ENCODE data around the gene NUP188. TPM values are rescaled to one million over a fixed set of nuclear protein-coding genes. Genes with fewer than 3 reads are reported as not detected.
A peak's percentile ranks its signal among the peaks of the same experiment; 100 is the strongest.

NUP188 gene
- total RNA-seq, 1 experiment from 2014 or later = 80.9 TPM

DNA sequence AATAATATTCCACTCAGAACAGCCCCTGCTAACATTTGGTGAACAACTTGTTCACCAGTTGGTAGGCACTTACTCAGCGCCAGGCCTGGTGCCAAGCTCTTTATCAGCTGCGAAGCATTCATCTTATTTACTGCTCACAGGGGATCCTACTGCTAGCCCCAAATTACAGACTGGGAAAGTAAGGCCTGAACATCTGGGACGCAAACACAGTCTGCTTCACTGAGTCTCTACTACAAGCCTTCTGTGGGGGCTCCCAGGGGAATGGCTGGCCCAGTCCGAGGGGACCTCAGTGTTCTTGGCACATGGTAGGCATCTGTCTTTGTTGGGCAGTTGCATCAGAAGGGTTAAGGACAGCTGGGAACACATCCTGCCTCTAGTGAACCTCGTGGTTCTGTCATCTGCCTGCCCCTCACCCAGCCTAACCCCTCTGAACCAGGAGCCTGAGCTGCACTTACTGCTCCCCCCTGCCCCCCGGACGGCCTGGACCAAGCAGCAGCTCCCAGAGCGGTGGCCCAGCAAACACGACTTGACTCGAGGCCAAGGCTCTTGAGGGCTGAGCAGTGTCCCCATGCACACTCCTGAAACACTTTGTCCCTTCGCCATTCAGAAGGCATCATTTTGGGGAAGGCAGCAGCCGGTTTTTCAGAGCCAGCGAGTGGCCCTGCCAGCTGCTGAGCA, 27.0 kb upstream of the NUP188 start, which contains the start of gene PHYHD1:
TSS of gene PHYHD1 (plus strand) at position 602 of the 678 bp plus-strand sequence. CDS start 1,342 bp downstream, outside the sequence.
- peaks cover 6% of the 10 kb centered on the region for H3K4me1 Mint-ChIP-seq (ENCODE audit: low read depth, unreplicated experiment)

GRCh38 chr9:128921881-128922763, 25.4 kb upstream of the NUP188 start:
- H3K9me3 Mint-ChIP-seq (ENCODE audit: unreplicated experiment) = no peaks in the 10 kb centered on the region
- H3K27me3 Mint-ChIP-seq (ENCODE audit: insufficient read depth, unreplicated experiment) = no peaks in the 10 kb centered on the region
- H3K4me3 Mint-ChIP-seq (ENCODE audit: unreplicated experiment) = peak overlapping the region; percentile 57
- TF ChIP-seq, protein P1, sequence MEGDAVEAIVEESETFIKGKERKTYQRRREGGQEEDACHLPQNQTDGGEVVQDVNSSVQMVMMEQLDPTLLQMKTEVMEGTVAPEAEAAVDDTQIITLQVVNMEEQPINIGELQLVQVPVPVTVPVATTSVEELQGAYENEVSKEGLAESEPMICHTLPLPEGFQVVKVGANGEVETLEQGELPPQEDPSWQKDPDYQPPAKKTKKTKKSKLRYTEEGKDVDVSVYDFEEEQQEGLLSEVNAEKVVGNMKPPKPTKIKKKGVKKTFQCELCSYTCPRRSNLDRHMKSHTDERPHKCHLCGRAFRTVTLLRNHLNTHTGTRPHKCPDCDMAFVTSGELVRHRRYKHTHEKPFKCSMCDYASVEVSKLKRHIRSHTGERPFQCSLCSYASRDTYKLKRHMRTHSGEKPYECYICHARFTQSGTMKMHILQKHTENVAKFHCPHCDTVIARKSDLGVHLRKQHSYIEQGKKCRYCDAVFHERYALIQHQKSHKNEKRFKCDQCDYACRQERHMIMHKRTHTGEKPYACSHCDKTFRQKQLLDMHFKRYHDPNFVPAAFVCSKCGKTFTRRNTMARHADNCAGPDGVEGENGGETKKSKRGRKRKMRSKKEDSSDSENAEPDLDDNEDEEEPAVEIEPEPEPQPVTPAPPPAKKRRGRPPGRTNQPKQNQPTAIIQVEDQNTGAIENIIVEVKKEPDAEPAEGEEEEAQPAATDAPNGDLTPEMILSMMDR (IDR thresholded peaks at IDR 0.05; ENCODE audit: insufficient read depth in 1 of 2, low read depth in 1 of 2, low read length in 1 of 2, severe bottlenecking in 1 of 2, unreplicated experiment in 1 of 2) = no peak
- no peaks in the 10 kb centered on the region for H3K27me3 ChIP-seq (replicated peaks; ENCODE audit: control insufficient read depth, insufficient read depth, low read length)
- intact Hi-C loops (cut with micrococcal nuclease; ENCODE audit: unreplicated experiment) = no loop called here
- CTCF ChIA-PET = interaction anchor here (1.1 kb wide), 1 partner anchor 60 kb away, joined by 4 read pairs; no protein-coding TSS in a partner anchor
- H3K27ac Mint-ChIP-seq (ENCODE audit: unreplicated experiment) = no peak overlapping the region
- H3K4me1 ChIP-seq = no peaks in the 10 kb centered on the region
- peak in 1 of 2 experiments; percentile 24 for DNase-seq
- BruUV-seq (replicated peaks) = no TSS peak
- POLR2A ChIA-PET = no interaction called here
- H3K36me3 ChIP-seq (ENCODE audit: control insufficient read depth, insufficient read depth, low read length) = no peaks in the 10 kb centered on the region
- peak overlapping the region; percentile 22 for H3K4me3 ChIP-seq (ENCODE audit: low read depth, low read length)
- peaks cover 13% of the 10 kb centered on the region for H3K36me3 Mint-ChIP-seq (ENCODE audit: insufficient read depth, unreplicated experiment)
- H3K4me1 Mint-ChIP-seq (ENCODE audit: low read depth, unreplicated experiment) = peaks cover 6% of the 10 kb centered on the region
- H3K9me3 ChIP-seq = no peaks in the 10 kb centered on the region

More for the DNA sequence above, 27.0 kb upstream of the NUP188 start, which contains the start of gene PHYHD1:
- Mint-ChIP-seq H3K27ac (ENCODE audit: unreplicated experiment) (no peak within 1 kb of the TSS), H3K9me3 (ENCODE audit: unreplicated experiment) (no peaks in the 10 kb centered on the region), H3K27me3 (ENCODE audit: insufficient read depth, unreplicated experiment) (no peaks in the 10 kb centered on the region), H3K4me3 (ENCODE audit: unreplicated experiment) (peak within 1 kb of the TSS; percentile 57), H3K36me3 (ENCODE audit: insufficient read depth, unreplicated experiment) (peaks cover 25% of the 10 kb centered on the region)
- DNase-seq = no peak
- intact Hi-C loops (cut with micrococcal nuclease; ENCODE audit: unreplicated experiment) = no loop called here
- Histone ChIP-seq H3K4me3 (ENCODE audit: low read depth, low read length) (no peak within 1 kb of the TSS), H3K9me3 (no peaks in the 10 kb centered on the region), H3K27me3 (replicated peaks; ENCODE audit: control insufficient read depth, insufficient read depth, low read length) (no peaks in the 10 kb centered on the region), H3K36me3 (ENCODE audit: control insufficient read depth, insufficient read depth, low read length) (no peaks in the 10 kb centered on the region; the same call in 1 of the 2 replicates), H3K4me1 (no peaks in the 10 kb centered on the region)
- ChIA-PET CTCF (interaction anchor here (0.6 kb wide), 1 partner anchor 272 kb away, joined by 3 read pairs; no protein-coding TSS in a partner anchor), POLR2A (interaction anchor here (0.6 kb wide), 1 partner anchor 231 kb away, joined by 3 read pairs; no protein-coding TSS in a partner anchor)
- TF ChIP-seq, protein P1 (IDR thresholded peaks at IDR 0.05; ENCODE audit: insufficient read depth in 1 of 2, low read depth in 1 of 2, low read length in 1 of 2, severe bottlenecking in 1 of 2, unreplicated experiment in 1 of 2) = no peak
- BruUV-seq (replicated peaks) = no TSS peak

DNA sequence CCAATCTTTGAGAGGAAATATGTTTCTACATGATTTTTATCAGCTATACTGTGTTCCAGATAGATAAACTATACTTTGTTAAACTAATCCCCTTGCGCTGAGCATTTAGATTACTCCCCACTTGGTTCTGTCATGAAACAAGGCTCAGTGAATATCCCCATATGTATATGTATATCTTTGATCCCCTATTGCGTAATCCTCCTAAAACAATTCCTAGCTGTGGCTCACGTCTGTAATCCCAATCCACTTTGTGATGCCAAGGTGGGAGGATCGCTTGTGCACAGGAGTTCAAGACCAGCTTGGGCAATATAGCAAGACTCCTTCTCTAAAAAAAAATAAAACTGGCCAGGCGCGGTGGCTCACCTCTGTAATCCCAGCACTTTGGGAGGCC, 24.0 kb upstream of the NUP188 start:
- H3K4me1 ChIP-seq = peaks cover 5% of the 10 kb centered on the region; the same call in 1 of the 2 replicates
- CTCF ChIA-PET = no interaction called here
- Mint-ChIP-seq H3K36me3 (ENCODE audit: insufficient read depth, unreplicated experiment) (no peaks in the 10 kb centered on the region), H3K27ac (ENCODE audit: unreplicated experiment) (no peak overlapping the region), H3K9me3 (ENCODE audit: unreplicated experiment) (no peaks in the 10 kb centered on the region), H3K27me3 (ENCODE audit: insufficient read depth, unreplicated experiment) (no peaks in the 10 kb centered on the region), H3K4me1 (ENCODE audit: low read depth, unreplicated experiment) (peaks cover 14% of the 10 kb centered on the region), H3K4me3 (ENCODE audit: unreplicated experiment) (no peak overlapping the region)
- no peaks in the 10 kb centered on the region for H3K9me3 ChIP-seq
- intact Hi-C loops (cut with micrococcal nuclease; ENCODE audit: unreplicated experiment) = no loop called here
- no TSS peak for BruUV-seq (replicated peaks)
- POLR2A ChIA-PET = no interaction called here
- no peak overlapping the region for H3K4me3 ChIP-seq (ENCODE audit: low read depth, low read length)
- TF ChIP-seq, protein P1 (IDR thresholded peaks at IDR 0.05; ENCODE audit: insufficient read depth in 1 of 2, low read depth in 1 of 2, low read length in 1 of 2, severe bottlenecking in 1 of 2, unreplicated experiment in 1 of 2) = no peak
- no peaks in the 10 kb centered on the region for H3K27me3 ChIP-seq (replicated peaks; ENCODE audit: control insufficient read depth, insufficient read depth, low read length)
- no peaks in the 10 kb centered on the region for H3K36me3 ChIP-seq (ENCODE audit: control insufficient read depth, insufficient read depth, low read length)
- no peak for DNase-seq
